ENCODE results near the gene CDKN2B-AS1.

The CDKN2B-AS1 gene

DNA sequence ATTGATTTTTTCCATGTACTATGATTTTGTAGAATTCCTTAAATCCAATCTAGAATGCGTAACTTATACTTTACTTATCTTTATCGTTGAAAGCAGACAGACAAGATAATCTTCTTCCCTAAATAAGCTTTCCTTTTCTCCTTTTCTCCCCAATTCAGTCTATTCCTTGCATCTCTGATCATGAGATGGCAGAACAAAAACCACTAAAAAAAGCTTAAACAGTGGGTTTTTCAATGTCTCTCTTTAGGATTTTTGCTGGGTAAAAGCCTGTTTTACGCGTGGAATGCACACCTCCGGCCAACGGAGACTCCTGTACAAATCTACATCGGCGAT lies 13.8 kb downstream of the CDKN2B-AS1 start:
- DNase-seq: no peak

DNA sequence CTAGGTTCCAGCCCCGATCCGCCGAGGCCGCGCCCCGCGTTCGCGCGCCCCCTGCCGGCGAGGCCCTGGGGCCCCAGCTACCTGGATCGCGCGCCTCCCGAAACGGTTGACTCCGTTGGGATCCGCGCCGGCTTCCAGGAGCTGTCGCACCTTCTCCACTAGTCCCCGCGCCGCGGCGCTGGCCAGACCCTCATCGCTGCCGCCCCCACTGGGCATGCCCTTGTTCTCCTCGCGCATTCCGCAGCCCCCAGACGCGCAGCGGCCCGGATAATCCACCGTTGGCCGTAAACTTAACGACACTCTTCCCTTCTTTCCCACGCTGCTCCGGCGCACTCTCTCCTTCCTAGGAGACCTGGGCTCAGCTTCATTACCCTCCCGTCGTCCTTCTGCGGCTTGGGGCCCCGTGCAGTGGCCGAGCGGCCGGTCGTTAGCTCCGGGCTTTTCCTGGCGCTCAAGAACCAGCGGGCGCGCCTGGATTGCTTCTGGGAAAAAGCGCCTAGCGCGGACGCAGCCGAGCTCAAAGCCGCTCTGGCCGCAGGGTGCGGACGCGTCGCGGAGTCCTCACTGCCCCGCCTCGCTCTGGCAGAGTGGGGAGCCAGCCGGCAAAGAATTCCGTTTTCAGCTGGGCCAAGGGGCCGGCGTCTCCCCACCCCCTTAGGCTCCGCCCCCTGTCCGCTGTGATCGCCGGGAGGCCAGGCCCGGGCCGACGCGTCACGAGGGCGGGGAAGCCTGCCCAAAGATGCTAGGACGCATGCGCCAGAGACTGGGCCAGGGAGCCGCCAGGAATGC lies 14.3 kb downstream of the CDKN2B-AS1 start, which contains the start of gene CDKN2B:
TSS of gene CDKN2B (minus strand) at position 589 of the 789 bp plus-strand sequence. CDS start at position 237, 352 bp downstream.
- DNase-seq: peak; percentile 55

DNA sequence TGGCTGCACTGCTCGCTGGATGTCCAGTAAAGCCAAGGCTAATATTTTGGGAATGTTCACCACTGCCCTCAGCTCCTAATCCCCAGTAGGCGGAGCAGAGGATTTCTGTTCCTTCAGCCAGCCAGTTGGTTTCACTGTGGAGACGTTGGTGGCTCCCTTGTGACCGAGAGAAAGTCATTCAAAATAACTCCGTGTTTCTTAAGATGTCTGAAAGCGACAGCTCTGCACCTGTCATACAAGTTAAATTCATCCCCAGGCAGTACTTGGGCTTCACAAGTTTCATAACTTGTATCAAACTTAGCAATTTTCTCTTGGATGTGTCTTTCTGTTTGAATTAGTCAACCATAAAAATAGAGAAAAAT lies 14.9 kb downstream of the CDKN2B-AS1 start:
- DNase-seq: no peak

DNA sequence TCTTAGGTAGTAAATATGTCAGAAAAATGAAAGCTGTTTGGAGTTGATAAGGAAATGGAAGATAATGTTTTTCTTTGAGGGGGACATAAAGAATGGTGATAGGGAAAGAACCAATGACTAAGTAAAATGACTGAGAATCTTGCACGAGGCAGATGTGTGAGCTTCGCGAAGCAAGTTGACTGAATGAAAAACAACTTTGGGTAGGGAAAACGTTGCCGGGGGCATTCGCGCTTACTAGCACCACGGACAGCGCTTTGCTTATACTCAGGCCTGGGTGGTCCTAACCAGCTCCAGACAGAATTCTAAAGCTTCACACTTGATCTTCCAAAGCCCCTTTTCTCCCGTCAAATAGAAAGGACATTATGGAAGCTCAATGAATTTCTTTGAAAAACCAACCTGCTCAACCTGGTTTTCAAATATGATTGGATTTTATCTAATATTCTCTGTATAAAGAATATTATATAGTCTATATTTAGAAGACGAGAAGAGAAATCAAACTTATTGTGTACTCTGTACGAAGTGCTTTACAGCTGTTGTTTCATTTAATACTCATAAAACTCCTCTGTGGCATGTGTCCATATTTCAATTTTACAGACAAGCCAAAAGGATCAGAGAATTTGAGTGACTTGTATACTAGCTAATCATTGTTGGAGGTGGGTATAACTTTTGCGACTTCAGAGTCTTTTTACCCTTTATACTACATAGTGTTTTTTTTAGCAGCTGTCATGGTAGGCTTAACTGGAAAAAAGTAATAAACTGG lies 16.5 kb downstream of the CDKN2B-AS1 start:
- no peak for DNase-seq

DNA sequence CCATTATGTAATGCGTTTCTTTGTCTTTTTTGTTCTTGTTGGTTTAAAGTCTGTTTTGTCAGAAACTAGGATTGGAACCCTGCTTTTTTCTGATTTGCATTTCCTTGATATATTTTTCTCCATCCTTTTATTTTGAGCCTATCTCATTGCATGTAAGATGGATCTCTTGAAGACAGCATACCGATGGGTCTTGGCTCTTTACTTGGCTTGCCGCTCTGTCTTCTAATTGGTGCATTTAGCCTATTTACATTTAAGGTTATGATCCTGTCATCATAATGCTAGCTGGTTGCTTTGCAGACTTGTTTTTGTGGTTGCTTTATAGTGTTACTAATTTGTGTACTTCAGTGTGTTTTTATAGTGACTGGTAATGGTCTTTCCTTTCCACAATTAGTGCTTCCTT lies 27.8 kb downstream of the CDKN2B-AS1 start:
- no peak for DNase-seq

DNA sequence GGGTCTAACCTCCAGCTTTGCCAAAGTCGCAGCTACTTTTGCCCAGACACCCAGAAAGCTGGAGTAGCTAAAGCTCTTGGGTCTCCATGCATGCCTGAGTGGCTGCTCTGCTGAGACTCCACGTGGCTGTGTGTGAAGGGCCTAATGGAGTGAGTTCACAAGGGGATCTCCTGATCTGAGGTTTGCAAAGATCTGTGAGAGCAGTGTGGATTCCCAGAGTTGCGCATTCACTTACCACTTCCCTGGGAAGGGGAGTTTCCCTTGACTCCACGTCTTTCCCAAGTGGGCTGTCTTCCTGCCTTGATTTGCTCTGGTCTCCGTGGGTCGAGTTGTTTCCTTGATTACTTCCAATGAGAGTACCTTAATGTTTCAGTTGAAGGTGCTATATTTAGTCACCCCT lies 32.1 kb downstream of the CDKN2B-AS1 start:
- DNase-seq: no peak

DNA sequence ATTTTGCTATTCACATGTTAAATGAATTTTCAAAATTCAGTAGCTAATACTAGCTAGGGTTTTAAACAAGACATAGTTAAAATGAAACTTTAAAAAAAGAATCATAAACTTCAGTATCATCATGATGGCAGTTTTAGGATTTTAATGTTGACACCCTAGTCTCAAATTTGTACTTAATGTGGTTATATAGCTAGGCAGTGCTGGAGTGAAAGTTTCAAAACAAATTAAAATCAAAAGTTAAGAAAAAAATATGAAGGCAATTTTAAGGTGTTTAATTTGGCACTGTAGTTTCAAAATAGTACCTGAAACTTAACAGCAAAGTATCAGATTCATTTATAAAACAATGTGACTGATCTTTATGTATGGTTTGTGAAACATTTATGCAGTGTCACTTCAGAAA lies 33.8 kb downstream of the CDKN2B-AS1 start:
- no peak for DNase-seq

DNA sequence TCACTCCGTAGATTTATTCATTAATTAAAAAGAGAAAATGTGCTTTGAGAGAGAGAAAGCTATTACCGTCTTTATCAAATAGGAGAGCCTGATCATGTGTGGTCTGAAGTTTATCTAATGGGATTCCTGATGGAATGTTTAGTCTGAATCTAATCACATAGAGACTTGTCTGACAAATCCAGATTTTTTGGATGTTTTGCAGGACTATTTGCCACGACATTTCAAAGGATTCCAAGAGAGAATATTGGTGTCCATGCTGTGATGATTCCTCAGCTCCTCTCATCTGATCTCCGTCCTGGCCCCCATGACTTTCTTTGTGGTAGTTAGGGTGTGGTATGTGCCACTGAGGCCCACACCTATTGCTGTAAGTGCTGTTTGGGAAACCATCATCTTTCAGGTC lies 34.6 kb downstream of the CDKN2B-AS1 start:
- no peak for DNase-seq

DNA sequence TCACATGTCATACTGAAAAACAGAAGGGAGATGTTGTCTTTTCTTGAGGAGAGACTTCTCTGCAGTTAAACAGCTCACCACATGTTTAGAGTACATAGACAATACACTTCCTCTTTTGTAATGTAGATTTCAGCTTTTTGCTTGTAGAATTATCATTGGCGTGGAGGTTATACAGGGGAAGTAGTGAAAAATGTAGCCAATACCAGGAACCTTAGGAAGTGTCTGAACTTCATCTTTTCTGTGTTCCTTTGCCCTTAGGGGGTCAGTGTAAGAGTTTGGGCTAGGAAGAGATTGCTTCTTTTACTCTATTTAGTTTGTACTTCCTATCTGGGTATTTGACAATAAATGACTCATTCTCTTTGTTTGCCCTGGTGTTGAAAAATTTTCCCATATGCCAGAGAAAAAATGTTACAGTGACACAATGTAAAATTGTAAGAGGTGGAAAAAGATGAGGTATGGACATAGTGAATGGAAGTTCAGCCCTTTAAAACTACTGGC lies 35.6 kb downstream of the CDKN2B-AS1 start:
- no peak for DNase-seq

DNA sequence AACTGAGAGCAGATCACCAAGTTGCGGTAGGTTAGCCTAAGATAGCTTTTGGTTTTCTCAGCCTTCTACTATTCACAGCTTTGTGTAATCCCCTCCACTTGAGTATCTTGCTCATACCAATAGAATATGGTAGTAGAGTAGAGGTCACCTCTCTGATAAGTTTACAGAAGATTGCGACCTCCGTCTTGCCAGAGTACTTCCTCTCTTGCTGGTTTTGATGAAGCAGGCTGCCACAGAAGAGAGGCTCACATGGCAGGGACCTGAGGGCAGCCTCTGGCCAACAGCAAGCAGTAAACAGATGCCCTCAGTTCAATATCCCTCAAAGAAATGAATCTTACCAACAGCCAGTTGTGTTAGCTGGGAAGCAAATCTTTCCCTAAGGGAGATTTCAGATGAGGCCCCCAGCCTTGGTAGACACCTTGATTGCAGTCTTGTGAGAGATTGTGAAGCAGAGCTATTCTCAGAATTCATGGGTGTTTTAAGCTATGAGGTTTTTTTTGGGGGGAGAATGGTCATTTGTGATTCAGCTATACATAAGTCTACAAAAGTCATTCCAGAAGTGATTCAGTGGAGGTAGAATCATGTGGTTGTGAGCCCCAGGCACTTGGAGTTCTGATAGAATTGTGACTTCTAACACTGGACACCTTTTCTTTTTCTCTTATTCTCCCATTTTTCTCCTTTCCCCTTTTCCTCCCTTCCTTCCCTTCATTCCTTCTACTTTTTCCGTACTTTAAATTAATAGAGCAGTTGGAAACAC lies 37.2 kb downstream of the CDKN2B-AS1 start:
- no peak for DNase-seq

DNA sequence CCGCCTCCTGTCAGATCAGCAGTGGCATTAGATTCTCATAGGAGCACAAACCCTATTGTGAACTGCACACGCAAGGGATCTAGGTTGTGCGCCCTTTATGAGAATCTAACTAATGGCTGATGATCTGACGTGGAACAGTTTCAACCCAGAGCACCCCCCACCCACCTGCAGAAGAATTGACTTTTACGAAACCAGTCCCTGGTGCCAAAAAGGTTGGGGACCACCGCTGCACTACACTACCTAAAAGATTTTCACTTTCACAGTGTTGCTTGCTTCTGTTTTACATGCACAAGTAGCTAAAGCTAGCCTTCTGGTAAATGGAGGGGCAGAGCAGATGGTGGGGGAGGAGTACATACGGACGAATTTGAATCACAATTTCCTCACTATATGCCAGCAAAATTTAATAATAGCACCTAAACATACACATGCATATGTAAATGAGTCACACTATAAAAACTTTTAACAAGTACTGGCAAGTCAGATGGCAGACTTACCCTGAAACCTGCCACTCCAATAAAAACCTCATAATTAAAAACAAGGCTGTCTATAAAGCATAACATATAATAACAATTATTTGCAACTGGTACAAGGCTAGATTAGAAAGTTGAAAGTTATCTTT lies 38.5 kb downstream of the CDKN2B-AS1 start:
- DNase-seq: no peak

DNA sequence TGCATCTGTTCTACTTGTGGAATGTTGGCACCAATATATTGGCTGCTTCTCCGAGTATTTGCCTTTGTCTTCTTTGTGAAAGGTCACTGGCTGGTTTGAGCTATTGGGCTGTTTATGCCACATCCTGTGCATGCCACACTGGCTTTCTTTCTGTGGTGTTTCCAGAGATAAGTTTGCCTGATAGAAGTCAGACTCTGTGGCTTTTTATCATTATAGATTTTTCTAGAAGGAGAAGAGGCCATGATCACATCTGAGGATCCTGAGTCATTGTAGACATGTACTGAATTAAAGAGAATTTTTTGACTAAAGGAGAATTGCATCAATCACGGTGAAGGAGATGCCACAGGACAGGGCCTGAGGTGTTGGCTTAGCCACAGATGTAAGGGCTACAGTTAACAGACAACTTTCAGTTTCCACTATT lies 41.0 kb downstream of the CDKN2B-AS1 start:
- no peak for DNase-seq

DNA sequence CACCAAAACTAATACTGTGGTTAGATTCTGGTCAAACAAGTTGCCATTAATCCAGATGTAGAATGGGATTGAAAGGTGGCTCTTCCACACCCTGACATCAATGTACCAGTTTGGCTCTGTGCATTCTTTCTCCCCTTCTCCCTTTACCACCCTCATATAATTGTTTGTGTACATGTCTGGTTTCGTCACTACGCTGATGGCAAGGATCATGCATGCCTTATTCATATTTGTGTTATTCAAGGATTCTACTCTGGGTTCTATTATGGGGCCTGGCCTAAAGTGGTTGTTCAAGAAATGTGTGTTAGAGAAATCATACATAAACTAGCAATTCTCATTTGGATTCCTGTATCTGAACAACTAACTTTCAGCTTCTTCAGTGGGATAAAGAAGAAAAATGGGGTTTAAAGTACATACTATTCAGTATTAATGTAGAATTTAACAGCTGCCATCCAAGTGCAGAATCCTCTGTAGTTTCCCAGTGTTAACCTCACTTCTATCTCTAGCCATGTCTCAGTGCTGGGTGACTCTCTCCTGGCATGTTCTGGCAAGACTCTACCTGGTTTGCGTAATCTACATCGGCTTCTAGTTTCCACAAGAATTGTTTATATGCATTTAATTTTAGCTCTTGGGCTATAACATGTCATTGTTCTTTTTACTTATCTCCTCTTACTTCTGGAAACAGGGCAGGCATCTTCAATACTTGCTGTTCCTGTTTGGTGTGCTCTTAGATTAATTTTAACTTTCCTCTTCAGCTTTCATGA lies 42.5 kb downstream of the CDKN2B-AS1 start:
- no peak for DNase-seq

DNA sequence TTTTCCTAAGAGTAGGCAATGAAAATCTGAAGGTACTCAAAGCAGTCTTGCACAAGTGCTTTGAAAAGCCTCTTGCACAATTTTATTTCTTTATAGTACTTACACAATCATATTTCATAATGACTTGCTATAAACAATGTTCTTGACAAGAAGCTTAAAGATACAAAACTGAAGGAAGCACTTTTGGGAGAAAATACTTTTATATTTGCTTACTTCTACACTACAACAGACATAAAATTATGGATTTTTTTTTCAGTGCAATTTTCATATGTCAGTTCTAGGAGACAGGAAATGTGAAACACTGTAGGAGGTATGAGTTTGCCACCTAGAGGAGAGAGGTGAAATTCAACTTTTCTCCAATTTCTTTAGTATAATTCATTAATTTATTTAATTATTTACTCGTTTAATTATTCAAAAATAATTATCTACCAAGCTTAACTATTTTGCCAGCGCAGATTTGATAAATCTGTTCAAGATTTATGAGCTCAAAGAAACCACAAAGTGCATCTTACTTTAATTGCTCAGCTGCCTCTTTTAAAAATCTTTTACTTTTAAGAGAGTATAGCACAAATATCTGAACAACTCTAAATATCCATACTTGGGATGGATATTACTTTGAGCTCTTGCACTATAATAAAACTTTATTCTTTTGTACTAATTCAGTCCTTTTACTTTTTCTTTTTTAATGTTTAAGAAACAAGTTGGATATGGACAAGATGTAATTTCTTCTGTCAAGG lies 43.5 kb downstream of the CDKN2B-AS1 start:
- DNase-seq: peak; percentile 19

DNA sequence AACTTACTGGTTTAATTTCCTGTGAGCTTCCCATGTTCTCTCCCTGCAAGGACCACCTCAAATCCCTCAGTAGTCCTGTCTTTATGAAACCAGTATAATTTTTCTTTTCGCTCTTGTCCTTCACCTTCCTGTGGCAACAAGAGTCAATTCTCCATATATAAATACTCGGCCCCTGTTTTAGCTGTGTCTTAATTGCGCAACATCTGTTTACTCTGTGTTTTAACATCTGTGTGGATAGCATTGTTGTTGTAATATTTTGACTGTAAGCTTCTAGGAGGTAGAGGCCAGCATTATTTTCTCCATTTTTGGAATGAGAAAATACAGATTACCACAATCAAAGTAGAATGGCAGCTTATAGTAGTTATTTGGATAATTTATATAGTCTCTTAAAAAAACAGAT lies 44.7 kb downstream of the CDKN2B-AS1 start:
- DNase-seq: no peak

DNA sequence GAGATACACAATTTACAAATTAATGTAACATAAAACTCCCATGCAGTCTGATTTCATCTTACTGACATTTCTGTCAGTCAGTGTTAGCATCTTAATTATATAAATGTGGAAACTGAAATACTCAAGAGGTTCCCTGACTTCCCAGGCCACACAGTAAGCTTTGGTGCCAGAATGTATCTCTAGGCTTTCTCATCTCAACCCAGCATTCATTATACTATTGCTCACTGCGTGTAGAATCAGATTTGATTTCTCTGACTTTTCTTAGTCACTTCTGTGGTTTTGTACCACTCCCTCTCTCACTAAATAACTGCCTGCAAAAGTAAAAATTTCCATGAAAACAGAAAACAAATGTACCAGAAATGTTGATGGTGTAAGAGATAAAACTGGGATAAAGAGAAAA lies 46.2 kb downstream of the CDKN2B-AS1 start:
- DNase-seq: no peak

DNA sequence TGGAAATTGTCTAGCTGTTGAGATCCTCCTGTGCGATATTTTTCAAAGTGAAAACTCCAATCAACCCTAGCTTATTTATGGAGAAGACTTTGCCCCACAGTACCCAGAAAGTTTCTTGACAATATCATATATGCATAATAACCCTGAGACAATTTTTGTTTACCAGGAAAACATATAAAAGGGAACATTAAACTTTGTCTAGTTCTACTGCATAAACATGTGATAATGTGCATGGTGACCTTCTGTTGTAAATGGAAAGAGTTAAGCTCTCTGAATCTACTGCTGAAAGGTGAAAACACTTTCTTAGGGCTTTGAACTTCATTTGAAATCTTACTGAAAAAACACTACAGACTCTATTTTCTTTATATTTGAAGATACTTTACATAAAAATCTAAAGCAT lies 46.8 kb downstream of the CDKN2B-AS1 start:
- no peak for DNase-seq

DNA sequence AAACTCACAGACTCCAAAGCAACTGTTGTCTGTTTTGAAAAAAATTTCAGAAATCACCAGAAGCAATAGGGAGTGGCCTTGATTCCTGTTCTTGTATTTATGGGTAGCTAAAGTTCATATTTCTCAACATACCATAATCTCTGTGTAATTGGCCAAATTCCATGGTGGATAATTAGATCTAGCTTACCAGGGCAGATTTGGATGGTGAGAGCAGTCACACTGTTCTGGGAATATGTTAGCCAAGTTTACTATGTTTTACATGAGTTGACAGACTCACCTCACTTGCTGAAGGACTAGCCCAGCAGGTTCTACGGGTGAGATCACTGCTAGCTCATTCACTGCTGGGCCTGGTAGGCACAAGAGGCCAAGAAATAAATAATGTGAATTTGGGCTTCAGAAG lies 47.2 kb downstream of the CDKN2B-AS1 start:
- DNase-seq: no peak

DNA sequence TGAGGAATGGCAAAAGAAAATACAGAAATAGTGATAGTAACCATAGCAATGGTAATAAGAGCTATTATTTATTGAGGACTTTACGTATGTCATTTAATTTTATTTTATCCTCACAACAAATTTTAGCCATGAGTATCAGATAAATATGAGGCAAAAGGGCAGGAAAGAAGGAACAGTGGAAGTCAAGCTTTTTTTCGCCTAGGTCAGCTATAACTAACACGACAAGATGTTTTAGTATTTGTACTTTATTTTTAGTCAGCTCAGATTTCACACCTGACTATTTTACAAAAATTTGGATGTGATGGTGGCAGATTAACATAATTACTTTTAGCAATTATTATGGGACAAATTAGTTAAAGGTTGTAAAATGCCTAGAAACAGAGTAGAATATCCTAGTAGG lies 49.3 kb downstream of the CDKN2B-AS1 start:
- DNase-seq: no peak

DNA sequence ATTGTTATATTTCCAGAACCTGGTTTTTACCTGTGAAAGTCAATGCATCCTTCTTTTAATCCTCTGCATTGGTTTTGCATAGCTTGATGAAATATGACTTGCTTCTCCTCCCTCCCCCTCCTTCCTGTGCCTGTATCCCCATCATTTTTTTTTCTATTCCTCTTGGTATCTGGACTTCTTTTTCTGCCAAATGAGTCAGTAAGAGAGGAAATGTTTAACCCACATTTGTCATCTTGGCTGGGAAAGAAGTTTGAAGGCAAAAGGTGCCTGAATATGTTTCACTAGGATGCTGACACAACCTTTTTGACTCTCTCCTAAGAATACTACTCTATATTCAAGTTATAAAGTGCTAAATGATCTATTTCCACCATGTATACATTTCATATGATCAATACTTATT lies 50.0 kb downstream of the CDKN2B-AS1 start:
- no peak for DNase-seq

DNA sequence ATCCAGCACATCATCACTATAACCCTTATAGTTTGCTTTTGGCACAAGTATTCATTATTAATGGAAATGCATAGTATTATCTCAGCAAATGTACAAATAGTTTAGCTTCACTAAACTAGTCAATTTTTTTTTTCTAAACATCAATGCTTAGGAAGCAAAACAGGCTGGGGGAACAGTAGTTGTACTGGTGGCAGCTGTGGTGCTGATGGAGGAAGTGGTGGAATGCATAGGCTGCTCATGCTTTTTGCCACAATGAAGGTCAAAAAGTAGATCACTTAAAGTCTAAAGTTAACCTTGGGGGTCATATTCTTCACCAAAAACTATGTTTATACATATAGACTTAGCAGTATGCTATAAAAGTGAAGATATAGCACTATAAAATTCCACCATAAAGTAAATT lies 50.8 kb downstream of the CDKN2B-AS1 start:
- no peak for DNase-seq
